HUES64 (cell line): Measurements from ENCODE around the gene HCRTR2.

Experiments
- H3K27ac ChIP-seq: 2 replicates; pipeline ENCODE4 v1.7.0; 2013; ENCODE audit warnings: low read depth, low read length, inconsistent platforms
- H3K27me3 ChIP-seq: 2 replicates; pipeline ENCODE4 v1.6.1; 2013; ENCODE audit warnings: mild to moderate bottlenecking, low read length; ENCODE audit not compliant: insufficient read depth
- H3K36me3 ChIP-seq: 2 replicates; pipeline ENCODE4 v1.6.1; 2013; ENCODE audit warnings: mild to moderate bottlenecking, low read length; ENCODE audit not compliant: insufficient read depth
- H3K4me1 ChIP-seq: 2 replicates; pipeline ENCODE4 v1.6.1; 2013; ENCODE audit warnings: mild to moderate bottlenecking, low read length, moderate library complexity; ENCODE audit not compliant: insufficient read depth
- H3K4me3 ChIP-seq: 2 replicates; pipeline ENCODE4 v1.5.1; 2013; ENCODE audit warnings: mild to moderate bottlenecking, low read length, moderate library complexity
- H3K9ac ChIP-seq: 2 replicates; pipeline ENCODE4 v1.6.1; 2013; ENCODE audit warnings: mild to moderate bottlenecking, low read depth, low read length
- H3K9me3 ChIP-seq: 2 replicates; pipeline ENCODE4 v1.6.1; 2013; ENCODE audit warnings: low read depth, low read length; ENCODE audit not compliant: insufficient read depth
- WGBS: fragments of 150-250, 120-280 bp; methylation state at CpG from one replicate; pipeline ENCODE4 v1.1.7; 2013; ENCODE audit warnings: missing lambda C conversion rate; 5-methylcytosine and 5-hydroxymethylcytosine counted together

The HCRTR2 gene

DNA sequence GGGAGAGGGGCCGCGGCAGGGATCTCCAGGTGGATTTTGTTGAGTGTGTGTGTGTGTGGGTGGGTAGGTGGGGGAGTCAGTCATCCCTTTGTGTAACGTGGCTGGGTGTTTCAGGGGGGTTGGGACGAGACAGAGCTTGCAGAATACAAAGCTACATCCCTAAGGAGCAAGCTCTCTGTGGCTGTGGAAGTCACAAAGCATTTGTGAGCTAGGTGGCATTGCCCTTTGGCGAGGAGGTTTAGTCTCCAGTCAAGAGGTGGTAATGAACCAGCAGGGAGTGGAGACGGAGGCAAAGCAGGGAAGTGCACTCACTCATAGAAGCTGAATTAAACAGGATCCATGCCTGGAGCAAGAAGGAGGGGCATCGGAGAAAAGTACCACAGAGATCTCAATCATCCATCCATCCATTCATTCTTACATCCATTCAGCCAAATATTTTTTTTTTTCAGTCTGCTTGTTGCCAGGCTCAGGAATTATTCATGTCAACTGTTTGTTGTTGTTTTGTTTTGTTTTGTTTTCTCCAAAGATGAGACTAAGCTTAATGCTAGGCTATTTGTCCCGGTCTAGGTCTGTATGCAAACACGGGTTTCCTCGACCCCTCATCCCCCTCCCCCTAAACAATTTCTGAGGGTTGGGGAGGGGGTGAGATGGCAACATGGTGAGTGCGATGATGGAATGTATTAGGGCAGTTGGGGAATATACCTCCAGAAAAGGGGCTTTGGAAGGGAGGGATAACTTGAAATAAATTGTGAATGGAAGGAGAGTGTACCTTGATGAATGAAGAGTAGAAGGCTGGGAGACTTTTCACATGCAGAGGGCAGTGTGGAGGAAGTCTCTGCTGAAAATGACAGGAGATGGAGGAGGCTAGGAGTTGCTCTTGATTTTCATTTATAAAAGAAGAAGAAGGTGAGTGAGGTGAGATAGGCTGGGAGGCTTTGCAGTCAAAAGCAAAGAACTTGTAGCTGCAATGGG, 1.0 kb downstream of the HCRTR2 start:
- no peak overlapping the region for H3K27ac ChIP-seq
- WGBS, result 7% methylated on average over 8 of the region's 11 CpGs
- H3K9ac ChIP-seq, result no peak overlapping the region
- H3K27me3 ChIP-seq, result peaks cover 43% of the 10 kb centered on the region
- H3K4me3 ChIP-seq, result peak overlapping the region; percentile 50
- H3K9me3 ChIP-seq, result no peaks in the 10 kb centered on the region
- no peaks in the 10 kb centered on the region for H3K4me1 ChIP-seq
- no peaks in the 10 kb centered on the region for H3K36me3 ChIP-seq

GRCh38 chr6:55176958-55177357, 2.6 kb downstream of the HCRTR2 start:
- Histone ChIP-seq H3K27me3 (peaks cover 43% of the 10 kb centered on the region), H3K4me3 (no peak overlapping the region), H3K4me1 (no peaks in the 10 kb centered on the region), H3K36me3 (no peaks in the 10 kb centered on the region), H3K9ac (no peak overlapping the region), H3K27ac (no peak overlapping the region), H3K9me3 (no peaks in the 10 kb centered on the region)

- Histone ChIP-seq H3K9ac (no peak overlapping the region), H3K27me3 (peaks cover 13% of the 10 kb centered on the region), H3K4me1 (no peaks in the 10 kb centered on the region), H3K4me3 (no peak overlapping the region), H3K27ac (no peak overlapping the region), H3K36me3 (no peaks in the 10 kb centered on the region), H3K9me3 (no peaks in the 10 kb centered on the region)
- 90% methylated on average over 1 of the region's 1 CpG for WGBS
Observed at GRCh38 chr6:55180258-55180657, 5.9 kb downstream of the HCRTR2 start.

GRCh38 chr6:55182016-55182650, 7.8 kb downstream of the HCRTR2 start:
- H3K9me3 ChIP-seq, result no peaks in the 10 kb centered on the region
- 93% methylated on average over 7 of the region's 7 CpGs for WGBS

GRCh38 chr6:55184782-55185530, 10.6 kb downstream of the HCRTR2 start:
- whole genome bisulfite sequencing, result 95% methylated on average over 2 of the region's 4 CpGs
- no peaks in the 10 kb centered on the region for H3K27me3 ChIP-seq
- no peaks in the 10 kb centered on the region for H3K36me3 ChIP-seq
- H3K4me3 ChIP-seq, result no peak overlapping the region
- no peaks in the 10 kb centered on the region for H3K9me3 ChIP-seq
- no peak overlapping the region for H3K27ac ChIP-seq
- no peaks in the 10 kb centered on the region for H3K4me1 ChIP-seq
- H3K9ac ChIP-seq, result no peak overlapping the region

More at GRCh38 chr6:55182016-55182650, 7.8 kb downstream of the HCRTR2 start:
- Histone ChIP-seq H3K4me3 (no peak overlapping the region), H3K9ac (no peak overlapping the region), H3K36me3 (no peaks in the 10 kb centered on the region), H3K27ac (no peak overlapping the region), H3K27me3 (no peaks in the 10 kb centered on the region), H3K4me1 (no peaks in the 10 kb centered on the region)

- no peaks in the 10 kb centered on the region for H3K36me3 ChIP-seq
- peak overlapping the region; percentile 26; the same call in 1 of the 2 replicates for H3K27ac ChIP-seq
- no peaks in the 10 kb centered on the region for H3K27me3 ChIP-seq
- H3K9me3 ChIP-seq, result no peaks in the 10 kb centered on the region
- no peak overlapping the region for H3K9ac ChIP-seq
- no peak overlapping the region for H3K4me3 ChIP-seq
- peaks cover 13% of the 10 kb centered on the region for H3K4me1 ChIP-seq
Observed at GRCh38 chr6:55198715-55199114, 24.4 kb downstream of the HCRTR2 start.

DNA sequence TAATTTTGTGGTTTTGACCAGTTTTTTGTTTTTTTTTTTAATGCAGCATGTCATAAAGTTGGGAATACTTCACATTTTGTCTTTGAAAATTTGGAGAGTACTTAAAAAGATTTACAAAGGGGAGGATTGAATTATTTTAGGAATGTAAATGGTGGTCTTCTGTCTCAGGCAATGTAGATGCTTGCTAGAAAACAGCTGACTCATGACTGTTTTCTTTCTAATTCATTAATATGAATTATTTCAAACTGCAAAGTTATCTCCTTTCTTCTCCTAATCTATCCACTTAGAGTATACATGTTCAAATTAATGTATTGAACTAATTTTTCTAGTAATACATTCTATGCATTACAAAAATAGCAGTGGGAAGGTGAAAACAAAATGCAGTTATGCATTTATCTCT, 24.9 kb downstream of the HCRTR2 start:
- Histone ChIP-seq H3K36me3 (no peaks in the 10 kb centered on the region), H3K27me3 (no peaks in the 10 kb centered on the region), H3K9me3 (no peaks in the 10 kb centered on the region), H3K4me3 (no peak overlapping the region), H3K4me1 (peaks cover 13% of the 10 kb centered on the region), H3K9ac (no peak overlapping the region), H3K27ac (peak overlapping the region; percentile 20; the same call in 1 of the 2 replicates)

DNA sequence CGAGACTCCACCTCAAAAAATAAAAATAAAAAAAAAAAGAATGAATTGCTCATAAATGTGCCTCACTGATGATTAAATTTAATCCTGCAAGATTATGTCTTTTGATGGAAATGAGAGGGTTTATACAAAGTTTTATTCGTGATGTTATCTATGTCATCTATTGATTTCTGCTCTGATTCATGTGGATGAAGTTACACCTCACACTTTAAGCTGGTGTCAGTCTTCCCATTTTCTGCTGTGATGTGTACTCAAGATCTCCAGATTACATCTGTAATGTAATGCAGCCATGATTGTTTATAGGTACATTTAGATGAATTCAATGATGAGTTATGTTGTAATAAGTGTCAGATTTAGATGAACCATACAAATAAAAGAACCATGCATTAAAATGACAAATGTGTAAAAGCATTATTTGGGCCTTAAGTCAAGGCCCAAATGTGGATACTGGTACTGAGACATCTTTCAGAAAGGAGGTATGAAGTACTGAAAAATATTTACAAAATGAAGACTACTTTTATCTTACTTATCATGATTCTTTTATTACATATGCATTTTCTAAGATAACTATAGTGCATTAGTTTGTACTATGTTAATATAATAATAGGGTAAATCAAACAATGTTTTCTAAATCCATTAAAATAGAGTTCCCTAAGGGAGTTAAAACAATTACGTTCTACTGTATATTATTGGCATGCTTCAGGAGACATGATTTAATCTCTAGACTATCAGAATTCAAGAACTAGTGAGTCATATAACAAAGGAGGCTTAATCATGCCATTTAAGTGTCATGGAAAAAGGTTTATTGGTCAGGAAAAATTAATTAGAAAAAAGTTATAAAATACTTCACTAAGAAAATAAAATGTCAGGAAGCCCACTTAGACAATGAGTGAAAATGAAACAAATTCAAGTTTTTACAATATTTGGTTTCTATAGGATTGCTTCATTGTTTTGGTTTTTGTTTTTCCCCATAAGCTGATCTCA, 34.5 kb downstream of the HCRTR2 start:
- Histone ChIP-seq H3K4me3 (no peak overlapping the region), H3K36me3 (no peaks in the 10 kb centered on the region), H3K27ac (no peak overlapping the region), H3K4me1 (no peaks in the 10 kb centered on the region), H3K27me3 (no peaks in the 10 kb centered on the region), H3K9me3 (no peaks in the 10 kb centered on the region), H3K9ac (no peak overlapping the region)
- 100% methylated on average over 1 of the region's 3 CpGs for WGBS

DNA sequence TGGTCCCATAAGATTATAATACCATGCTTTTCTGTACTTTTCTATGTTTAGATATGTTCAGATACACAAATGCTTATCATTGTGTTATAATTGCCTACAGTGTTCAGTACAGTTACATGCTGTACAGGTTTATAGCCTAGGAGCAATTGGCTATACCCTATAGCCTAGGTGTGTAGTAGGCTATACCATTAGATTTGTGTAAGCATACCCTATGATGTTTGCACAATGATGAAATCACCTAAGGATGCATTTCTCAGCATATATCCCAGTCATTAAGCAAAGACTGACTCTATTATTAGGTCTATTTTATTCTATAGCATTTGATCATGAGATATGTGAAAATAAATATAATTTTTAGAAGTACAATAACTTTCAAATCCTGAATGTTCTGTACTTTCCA, 36.6 kb downstream of the HCRTR2 start:
- H3K27me3 ChIP-seq, result no peaks in the 10 kb centered on the region
- H3K4me1 ChIP-seq, result no peaks in the 10 kb centered on the region
- H3K9ac ChIP-seq, result no peak overlapping the region
- no peak overlapping the region for H3K4me3 ChIP-seq
- H3K9me3 ChIP-seq, result 0 out of 2 replicates have a peak, but pooled peaks cover 2% of the 10 kb centered on the region
- H3K36me3 ChIP-seq, result no peaks in the 10 kb centered on the region
- H3K27ac ChIP-seq, result no peak overlapping the region

- H3K27me3 ChIP-seq, result no peaks in the 10 kb centered on the region
- no peaks in the 10 kb centered on the region for H3K36me3 ChIP-seq
- WGBS, result 95% methylated on average over 2 of the region's 2 CpGs
Observed at GRCh38 chr6:55212156-55212555, 37.8 kb downstream of the HCRTR2 start.

More at GRCh38 chr6:55212156-55212555, 37.8 kb downstream of the HCRTR2 start:
- H3K9me3 ChIP-seq, result 0 out of 2 replicates have a peak, but pooled peaks cover 2% of the 10 kb centered on the region
- H3K9ac ChIP-seq, result no peak overlapping the region
- H3K27ac ChIP-seq, result no peak overlapping the region
- no peak overlapping the region for H3K4me3 ChIP-seq
- no peaks in the 10 kb centered on the region for H3K4me1 ChIP-seq
